Endodermal cell (in vitro differentiated cells): ENCODE data around the gene RDM1. TPM values are rescaled to one million over a fixed set of nuclear protein-coding genes. Genes with fewer than 3 reads are reported as not detected.
"Not testable (repeated sequence)": the region's sequence is repeated elsewhere in the genome, so short reads cannot be mapped to it uniquely, and the experiment has no call there.

Experiments
- DNase-seq: peaks from one replicate; pipeline ENCODE4 v3.0.0-alpha.2; 2017
- H3K27ac ChIP-seq: 2 replicates; pipeline ENCODE4 v1.5.1; 2013; ENCODE audit warnings: mild to moderate bottlenecking, low read depth, low read length, moderate library complexity
- H3K27me3 ChIP-seq: 2 replicates; pipeline ENCODE4 v1.6.1; 2013; ENCODE audit warnings: mild to moderate bottlenecking, low read length, moderate library complexity; ENCODE audit not compliant: insufficient read depth, control insufficient read depth, poor library complexity, severe bottlenecking
- H3K36me3 ChIP-seq: 2 replicates; pipeline ENCODE4 v1.7.0; 2013; ENCODE audit warnings: mild to moderate bottlenecking, low read length, moderate library complexity; ENCODE audit not compliant: control insufficient read depth, insufficient read depth
- H3K4me1 ChIP-seq: one replicate; pipeline ENCODE4 v1.7.0; 2013; ENCODE audit warnings: low read length; ENCODE audit not compliant: control insufficient read depth, insufficient read depth
- H3K4me3 ChIP-seq: 2 replicates; pipeline ENCODE4 v1.5.1; 2013; ENCODE audit warnings: mild to moderate bottlenecking, low read length, moderate library complexity
- H3K9ac ChIP-seq: 2 replicates; pipeline ENCODE4 v1.6.1; 2013; ENCODE audit warnings: mild to moderate bottlenecking, low read length, moderate library complexity; ENCODE audit not compliant: poor library complexity, severe bottlenecking; ENCODE audit errors: extremely low read depth
- H3K9me3 ChIP-seq: 2 replicates; pipeline ENCODE4 v1.6.1; 2013; ENCODE audit warnings: mild to moderate bottlenecking, low read length, moderate library complexity; ENCODE audit not compliant: control insufficient read depth
- H3K27ac Mint-ChIP-seq: 2 replicates; pipeline ENCODE4 v1.8.0; 2020; ENCODE audit warnings: mixed read lengths
- H3K27me3 Mint-ChIP-seq: 2 replicates; pipeline ENCODE4 v1.8.0; 2021; ENCODE audit warnings: mild to moderate bottlenecking, mixed read lengths; ENCODE audit not compliant: insufficient read depth
- H3K36me3 Mint-ChIP-seq: 2 replicates; pipeline ENCODE4 v1.8.0; 2020; ENCODE audit warnings: low read depth, mixed read lengths
- H3K4me1 Mint-ChIP-seq: 2 replicates; pipeline ENCODE4 v1.8.0; 2020; ENCODE audit warnings: mixed read lengths
- H3K4me3 Mint-ChIP-seq: 2 replicates; pipeline ENCODE4 v1.8.0; 2020; ENCODE audit warnings: mild to moderate bottlenecking, moderate library complexity, mixed read lengths
- H3K9me3 Mint-ChIP-seq: 2 replicates; pipeline ENCODE4 v1.8.0; 2020; ENCODE audit warnings: mild to moderate bottlenecking, mixed read lengths
- CTCF ChIP-seq: fragments of 200-600 bp; sonication (generic); conservative IDR thresholded peaks from 2 replicates; pipeline ENCODE4 v1.5.0; 2021; ENCODE audit warnings: antibody characterized with exemption, mild to moderate bottlenecking
- WGBS, 2 experiments: methylation state at CpG; one replicate each; pipeline versions ENCODE4 v1.1.5 to v1.1.7; 2013; ENCODE audit warnings: missing lambda C conversion rate in 2 of 2, mixed read lengths in 1 of 2; ENCODE audit not compliant: insufficient coverage in 1 of 2, insufficient read length in 1 of 2; 5-methylcytosine and 5-hydroxymethylcytosine counted together
- total RNA-seq, 2 donors: library from RNA; stranded (reverse); fragmentation: NEBNext Ultra II Directional in 1 of 2; extraction: Animal tissue kit (Norgen Biotek cat#: 25700) in 1 of 2; gene quantifications; 2 replicates in 1 of 2; 3 replicates in 1 of 2; pipeline ENCODE4 v1.2.1, GENCODE V29; 2021

Gene RDM1
- total RNA-seq, 2 donors from 2014 or later, result 5.3 to 14.2 TPM

- Histone ChIP-seq H3K4me3 (no peak overlapping the region), H3K36me3 (no peaks in the 10 kb centered on the region), H3K9me3 (no peaks in the 10 kb centered on the region), H3K27ac (no peak overlapping the region), H3K4me1 (no peaks in the 10 kb centered on the region), H3K9ac (no peak overlapping the region), H3K27me3 (no peaks in the 10 kb centered on the region)
- TF ChIP-seq CTCF, result no peak
- H3K9me3 Mint-ChIP-seq, result no peaks in the 10 kb centered on the region
- no peaks in the 10 kb centered on the region for H3K4me1 Mint-ChIP-seq
- H3K27me3 Mint-ChIP-seq, result peaks cover 1% of the 10 kb centered on the region
- no peak for DNase-seq
- no peaks in the 10 kb centered on the region for H3K36me3 Mint-ChIP-seq
- WGBS, 2 experiments, result 89 to 93% methylated on average over 5 of the region's 5 CpGs
- H3K27ac Mint-ChIP-seq, result no peak overlapping the region
- H3K4me3 Mint-ChIP-seq, result no peak overlapping the region
These were observed 30.3 kb downstream of the RDM1 start for GRCh38 chr17:35900280-35900679.

GRCh38 chr17:35898283-35899070 is 32.1 kb downstream of the RDM1 start:
- no peak overlapping the region for H3K4me3 Mint-ChIP-seq
- no peaks in the 10 kb centered on the region for H3K4me1 ChIP-seq
- H3K4me3 ChIP-seq, result no peak overlapping the region
- H3K27ac Mint-ChIP-seq, result no peak overlapping the region
- H3K4me1 Mint-ChIP-seq, result no peaks in the 10 kb centered on the region
- no peak for TF ChIP-seq CTCF
- WGBS, 2 experiments, result 93 to 100% methylated on average over 4 to 6 of the region's 6 CpGs
- no peaks in the 10 kb centered on the region for H3K9me3 Mint-ChIP-seq
- H3K36me3 Mint-ChIP-seq, result no peaks in the 10 kb centered on the region
- no peaks in the 10 kb centered on the region for H3K36me3 ChIP-seq
- peaks cover 1% of the 10 kb centered on the region for H3K27me3 Mint-ChIP-seq
- no peaks in the 10 kb centered on the region for H3K27me3 ChIP-seq
- H3K9ac ChIP-seq, result no peak overlapping the region
- no peak for DNase-seq
- H3K9me3 ChIP-seq, result no peaks in the 10 kb centered on the region
- no peak overlapping the region for H3K27ac ChIP-seq

GRCh38 chr17:35897772-35898171 is 32.8 kb downstream of the RDM1 start:
- H3K4me1 ChIP-seq, H3K4me3 Mint-ChIP-seq, H3K9me3 Mint-ChIP-seq, H3K27me3 Mint-ChIP-seq, H3K36me3 ChIP-seq, H3K4me1 Mint-ChIP-seq, H3K27ac ChIP-seq, H3K36me3 Mint-ChIP-seq, H3K9me3 ChIP-seq, DNase-seq, H3K27ac Mint-ChIP-seq, H3K4me3 ChIP-seq, H3K9ac ChIP-seq, H3K27me3 ChIP-seq: not testable (repeated sequence)
- WGBS, 2 experiments, result 96% methylated on average over 6 of the region's 7 CpGs; no CpG with 5 or more reads in 1 of the 2 experiments
